AG09319 (cell line): ENCODE data around the gene PKLR.

Source experiments
- DNase-seq: peaks from one replicate; pipeline ENCODE4 v3.0.0-alpha.2; 2010; ENCODE audit warnings: low read depth; ENCODE audit errors: extremely low read depth
- TF ChIP-seq, protein P1 (sequence below): IDR thresholded peaks from 2 replicates; pipeline ENCODE4 v1.5.1; 2011; ENCODE audit warnings: low read depth, mild to moderate bottlenecking, inconsistent platforms, low read length, moderate library complexity

Gene PKLR

DNA sequence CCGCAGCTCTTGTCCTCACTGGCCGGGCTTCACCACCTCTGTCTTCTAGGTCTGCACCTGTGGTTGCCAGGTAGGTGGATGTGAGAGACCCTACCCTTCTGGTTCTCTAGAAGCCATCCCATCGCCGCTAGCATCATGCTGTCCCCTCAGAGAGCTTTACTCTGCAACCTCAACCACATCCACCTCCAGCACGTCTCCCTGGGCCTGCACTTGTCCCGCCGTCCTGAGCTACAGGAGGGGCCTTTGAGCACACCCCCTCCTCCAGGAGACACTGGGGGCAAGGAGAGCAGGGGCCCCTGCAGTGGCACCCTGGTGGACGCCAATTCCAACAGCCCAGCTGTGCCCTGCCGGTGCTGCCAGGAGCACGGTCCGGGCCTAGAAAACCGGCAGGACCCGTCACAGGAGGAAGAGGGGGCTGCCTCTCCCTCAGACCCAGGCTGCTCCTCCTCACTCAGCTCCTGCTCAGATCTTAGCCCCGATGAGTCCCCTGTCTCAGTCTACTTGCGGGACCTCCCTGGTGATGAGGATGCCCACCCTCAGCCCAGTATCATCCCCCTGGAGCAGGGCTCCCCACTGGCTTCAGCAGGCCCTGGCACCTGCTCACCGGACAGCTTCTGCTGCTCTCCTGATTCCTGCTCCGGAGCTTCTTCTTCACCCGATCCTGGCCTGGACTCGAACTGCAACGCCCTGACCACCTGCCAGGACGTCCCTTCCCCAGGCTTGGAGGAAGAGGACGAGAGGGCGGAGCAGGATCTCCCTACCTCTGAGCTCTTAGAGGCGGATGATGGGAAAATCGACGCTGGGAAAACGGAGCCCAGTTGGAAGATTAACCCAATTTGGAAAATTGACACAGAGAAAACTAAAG, 20.6 kb upstream of the PKLR start:
- TF ChIP-seq, protein P1, sequence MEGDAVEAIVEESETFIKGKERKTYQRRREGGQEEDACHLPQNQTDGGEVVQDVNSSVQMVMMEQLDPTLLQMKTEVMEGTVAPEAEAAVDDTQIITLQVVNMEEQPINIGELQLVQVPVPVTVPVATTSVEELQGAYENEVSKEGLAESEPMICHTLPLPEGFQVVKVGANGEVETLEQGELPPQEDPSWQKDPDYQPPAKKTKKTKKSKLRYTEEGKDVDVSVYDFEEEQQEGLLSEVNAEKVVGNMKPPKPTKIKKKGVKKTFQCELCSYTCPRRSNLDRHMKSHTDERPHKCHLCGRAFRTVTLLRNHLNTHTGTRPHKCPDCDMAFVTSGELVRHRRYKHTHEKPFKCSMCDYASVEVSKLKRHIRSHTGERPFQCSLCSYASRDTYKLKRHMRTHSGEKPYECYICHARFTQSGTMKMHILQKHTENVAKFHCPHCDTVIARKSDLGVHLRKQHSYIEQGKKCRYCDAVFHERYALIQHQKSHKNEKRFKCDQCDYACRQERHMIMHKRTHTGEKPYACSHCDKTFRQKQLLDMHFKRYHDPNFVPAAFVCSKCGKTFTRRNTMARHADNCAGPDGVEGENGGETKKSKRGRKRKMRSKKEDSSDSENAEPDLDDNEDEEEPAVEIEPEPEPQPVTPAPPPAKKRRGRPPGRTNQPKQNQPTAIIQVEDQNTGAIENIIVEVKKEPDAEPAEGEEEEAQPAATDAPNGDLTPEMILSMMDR, result no peak
- DNase-seq, result no peak

DNA sequence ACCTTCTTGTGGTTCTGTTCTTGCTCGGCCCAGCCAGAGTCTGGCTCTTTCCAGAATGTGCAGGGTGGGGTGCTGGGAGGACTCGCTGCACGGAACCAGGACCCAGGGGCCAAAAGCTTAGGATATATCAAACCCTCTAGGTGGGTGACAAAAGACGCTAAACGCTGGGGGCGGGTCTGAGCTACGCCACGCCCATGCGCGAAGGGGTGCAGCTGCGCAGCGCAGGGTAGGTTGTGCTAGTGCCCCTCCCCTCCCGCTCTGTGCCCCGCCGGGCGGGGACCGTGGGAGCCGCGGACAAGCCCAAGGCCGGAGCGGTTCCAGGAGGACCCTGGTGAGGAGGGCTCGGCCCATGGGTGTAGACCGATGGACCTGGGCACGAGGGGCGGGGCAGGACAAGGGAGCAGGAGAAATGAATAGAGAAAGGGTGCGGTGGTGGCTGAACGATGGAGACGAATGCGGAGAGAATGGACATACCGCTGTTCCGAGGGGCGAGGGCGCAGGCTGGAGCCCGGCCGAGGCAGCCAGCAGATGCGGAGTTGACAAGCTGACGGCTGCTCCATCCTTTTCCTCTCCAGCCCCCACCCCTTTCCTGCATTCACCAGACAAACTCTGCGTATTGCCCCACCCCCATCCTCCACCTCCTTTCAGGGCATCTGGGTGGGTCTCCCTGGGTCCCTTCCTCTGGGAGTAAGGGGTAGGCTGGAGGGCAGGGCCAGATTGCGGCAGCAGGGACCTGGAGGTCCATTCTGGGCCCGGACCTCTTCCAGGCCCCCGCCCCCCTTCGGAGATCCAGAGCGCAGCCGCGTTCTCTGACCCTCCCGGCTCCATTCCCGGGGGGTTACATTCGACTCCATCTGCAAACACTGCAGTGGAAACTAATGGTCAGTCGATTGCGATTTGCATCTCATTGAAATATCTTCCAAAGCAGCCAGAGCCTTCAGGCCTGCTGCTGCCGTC, 19.7 kb upstream of the PKLR start, which contains the start of gene RUSC1:
TSS of gene RUSC1 (plus strand) at position 234 of the 957 bp plus-strand sequence. CDS start 880 bp downstream, outside the sequence.
- no peak for DNase-seq
- TF ChIP-seq, protein P1, result no peak

DNA sequence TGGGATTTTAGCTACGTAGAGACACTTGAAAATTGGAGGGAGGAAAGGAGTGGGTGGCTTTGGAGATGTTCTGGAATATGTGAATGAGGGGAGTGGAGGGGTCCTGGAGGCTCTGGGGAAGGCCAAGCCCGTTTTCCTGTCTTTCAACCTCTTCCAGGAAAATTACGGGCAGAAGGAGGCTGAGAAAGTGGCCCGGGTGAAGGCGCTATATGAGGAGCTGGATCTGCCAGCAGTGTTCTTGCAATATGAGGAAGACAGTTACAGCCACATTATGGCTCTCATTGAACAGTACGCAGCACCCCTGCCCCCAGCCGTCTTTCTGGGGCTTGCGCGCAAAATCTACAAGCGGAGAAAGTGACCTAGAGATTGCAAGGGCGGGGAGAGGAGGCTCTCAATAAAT, 19.0 kb upstream of the PKLR start:
- TF ChIP-seq, protein P1, result no peak
- DNase-seq, result no peak

GRCh38 chr1:155319536-155319935, 18.3 kb upstream of the PKLR start:
- no peak for DNase-seq
- TF ChIP-seq, protein P1, result no peak

DNA sequence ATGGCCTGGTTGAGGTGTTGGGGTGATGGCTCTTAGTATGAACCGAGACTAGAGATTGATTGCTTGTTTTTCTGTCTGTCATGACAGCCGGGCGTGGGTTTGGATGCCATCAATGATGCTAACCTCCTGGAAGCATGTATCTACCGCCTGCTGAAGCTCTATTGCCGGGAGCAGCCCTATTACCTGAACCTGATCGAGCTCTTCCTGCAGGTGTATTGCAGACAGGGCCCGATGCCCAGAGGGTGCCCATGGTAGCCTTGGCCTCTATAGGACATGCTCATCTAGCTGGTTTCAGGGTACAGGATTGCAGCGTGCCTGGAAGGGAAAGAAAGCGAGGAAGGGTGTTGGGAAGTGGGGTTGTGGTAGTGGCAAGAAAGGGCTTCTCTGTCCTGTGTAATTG, 16.8 kb upstream of the PKLR start:
- TF ChIP-seq, protein P1, result no peak
- no peak for DNase-seq

- no peak for DNase-seq
- TF ChIP-seq, protein P1, result no peak
Observed at GRCh38 chr1:155316922-155317321, 15.7 kb upstream of the PKLR start.
